ENCODE data around the gene TIAM1.

TIAM1 gene

DNA sequence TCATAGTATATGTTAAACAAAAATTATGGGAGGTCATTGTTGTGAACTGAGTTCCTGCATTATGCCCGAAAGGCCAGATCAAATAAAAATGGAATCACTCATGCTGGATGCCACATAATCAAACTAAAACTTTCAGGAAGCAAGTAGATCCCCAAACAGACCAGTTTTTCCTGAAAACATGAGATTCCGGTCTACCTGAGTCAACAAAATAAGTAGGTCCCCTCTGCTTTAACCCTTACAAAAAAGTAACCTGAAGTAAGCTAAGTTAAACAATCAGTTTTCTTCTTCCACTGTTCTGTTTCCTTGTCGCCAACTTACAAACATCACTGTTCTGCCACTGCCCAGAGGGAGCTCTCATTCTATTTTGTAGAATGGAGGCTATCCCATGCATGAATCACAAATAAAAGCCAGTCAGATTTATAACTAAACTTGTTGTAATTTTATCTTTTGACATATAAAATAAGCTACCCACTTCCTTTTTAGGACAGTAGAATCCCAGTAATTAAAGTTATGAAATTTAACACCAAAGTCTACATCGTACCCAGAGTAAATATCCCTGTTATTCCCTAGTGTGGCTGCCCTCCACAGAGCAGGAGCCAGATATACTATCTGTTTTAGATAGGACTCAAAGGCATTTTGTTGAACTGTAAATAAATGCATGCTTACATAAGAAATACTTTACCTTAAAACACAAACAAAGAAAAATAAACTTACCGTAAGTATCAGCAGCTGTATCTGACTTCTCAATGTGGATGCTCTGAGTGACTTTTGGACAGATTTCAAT is 149.4 kb downstream of the TIAM1 start:
- no peak for DNase-seq

GRCh38 chr21:31193761-31194160 is 150.3 kb downstream of the TIAM1 start:
- DNase-seq: no peak

GRCh38 chr21:31191553-31191952 is 152.5 kb downstream of the TIAM1 start:
- no peak for DNase-seq

DNA sequence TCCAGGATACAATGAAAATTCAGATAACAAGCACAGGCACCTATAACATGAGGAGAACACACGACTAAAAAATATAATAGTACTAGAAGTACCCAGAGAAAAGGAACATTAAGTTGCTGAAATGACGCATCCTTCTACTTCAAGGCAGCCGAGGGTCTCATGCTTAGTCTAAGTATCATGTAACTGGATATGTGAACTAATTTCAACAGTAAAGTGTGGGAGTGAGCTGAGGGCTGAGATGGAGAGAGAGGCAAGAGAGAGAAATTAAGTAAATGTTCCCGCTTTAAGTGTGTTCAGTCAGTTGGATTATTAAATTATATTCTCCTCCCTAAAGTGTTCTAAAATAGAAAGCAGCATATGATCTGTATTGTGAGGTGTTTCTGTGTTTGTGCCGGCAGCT is 153.5 kb downstream of the TIAM1 start:
- DNase-seq: no peak

DNA sequence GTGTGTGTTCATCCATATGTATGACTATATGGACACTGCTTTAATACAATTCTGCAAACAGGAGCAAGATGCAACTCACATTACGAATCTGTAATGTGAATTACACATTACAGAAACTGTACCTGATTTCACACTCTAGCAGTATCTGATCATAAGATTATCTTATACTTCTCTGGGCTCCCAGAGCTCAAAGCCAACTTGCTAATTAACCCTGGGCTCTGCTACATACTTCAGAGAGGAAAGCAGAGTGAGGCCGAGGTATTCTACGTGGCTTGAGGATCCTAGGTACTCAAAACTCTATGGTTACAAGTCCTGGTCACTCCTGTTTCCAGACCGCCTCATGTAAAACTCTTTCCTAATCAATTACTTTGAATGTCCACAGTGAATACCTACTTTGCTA is 156.6 kb downstream of the TIAM1 start:
- no peak for DNase-seq

DNA sequence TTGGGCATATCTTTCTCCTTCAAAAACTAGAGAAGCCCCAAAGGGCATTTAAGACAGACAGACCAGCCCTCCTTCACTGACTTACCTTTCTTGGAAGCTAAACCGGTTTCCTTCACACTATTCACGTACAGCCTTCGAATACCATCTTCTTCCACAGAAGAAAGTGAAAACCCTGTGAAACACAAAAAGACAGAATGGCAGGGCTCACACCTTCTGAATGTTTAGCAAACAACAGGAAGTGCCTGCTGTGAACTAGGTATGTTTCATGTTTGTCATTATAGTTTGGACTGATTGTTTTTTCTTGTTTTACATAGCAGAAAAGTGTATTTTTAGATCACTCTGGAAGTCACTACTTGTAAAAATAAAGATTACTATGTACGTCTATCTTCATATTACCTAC is 157.1 kb downstream of the TIAM1 start:
- DNase-seq: no peak

DNA sequence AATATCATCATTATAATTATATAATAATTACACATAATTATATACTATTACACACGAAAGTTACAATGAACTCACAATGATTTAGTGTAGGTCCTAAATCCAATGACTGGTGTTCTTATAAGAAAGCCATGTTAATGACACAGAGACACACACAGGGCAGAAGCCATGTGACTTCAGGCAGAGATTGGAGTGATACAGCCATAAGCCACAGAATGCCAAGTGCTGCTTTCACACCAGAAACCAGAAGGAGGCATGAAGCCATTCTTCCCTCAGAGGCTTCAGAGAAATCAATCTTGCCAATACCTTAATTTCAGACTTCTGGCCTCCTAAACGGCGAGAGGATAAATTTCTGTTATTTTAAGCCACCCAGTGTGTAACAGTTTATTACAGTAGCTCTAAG is 158.4 kb downstream of the TIAM1 start:
- DNase-seq: no peak

GRCh38 chr21:31184876-31185275 is 159.2 kb downstream of the TIAM1 start:
- no peak for DNase-seq

DNA sequence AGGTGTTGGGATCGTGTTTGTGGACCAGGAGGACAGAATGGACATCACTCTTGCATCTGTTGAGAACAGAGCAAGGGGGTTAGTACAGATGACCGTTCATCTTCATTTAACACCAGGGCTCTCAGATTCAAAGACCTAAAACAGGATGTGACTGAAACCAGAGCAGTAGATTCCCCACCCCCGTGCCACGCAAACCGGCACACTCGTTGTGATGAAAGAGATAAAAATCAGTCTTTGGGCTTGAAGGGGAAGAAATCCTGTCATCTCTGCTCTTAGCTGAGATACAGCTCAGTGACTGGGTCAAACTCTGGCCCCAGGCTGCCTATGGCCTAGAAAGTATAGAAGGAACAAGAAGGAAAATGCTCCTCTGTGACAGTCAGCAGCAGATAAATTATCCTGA is 159.6 kb downstream of the TIAM1 start:
- DNase-seq: no peak

DNA sequence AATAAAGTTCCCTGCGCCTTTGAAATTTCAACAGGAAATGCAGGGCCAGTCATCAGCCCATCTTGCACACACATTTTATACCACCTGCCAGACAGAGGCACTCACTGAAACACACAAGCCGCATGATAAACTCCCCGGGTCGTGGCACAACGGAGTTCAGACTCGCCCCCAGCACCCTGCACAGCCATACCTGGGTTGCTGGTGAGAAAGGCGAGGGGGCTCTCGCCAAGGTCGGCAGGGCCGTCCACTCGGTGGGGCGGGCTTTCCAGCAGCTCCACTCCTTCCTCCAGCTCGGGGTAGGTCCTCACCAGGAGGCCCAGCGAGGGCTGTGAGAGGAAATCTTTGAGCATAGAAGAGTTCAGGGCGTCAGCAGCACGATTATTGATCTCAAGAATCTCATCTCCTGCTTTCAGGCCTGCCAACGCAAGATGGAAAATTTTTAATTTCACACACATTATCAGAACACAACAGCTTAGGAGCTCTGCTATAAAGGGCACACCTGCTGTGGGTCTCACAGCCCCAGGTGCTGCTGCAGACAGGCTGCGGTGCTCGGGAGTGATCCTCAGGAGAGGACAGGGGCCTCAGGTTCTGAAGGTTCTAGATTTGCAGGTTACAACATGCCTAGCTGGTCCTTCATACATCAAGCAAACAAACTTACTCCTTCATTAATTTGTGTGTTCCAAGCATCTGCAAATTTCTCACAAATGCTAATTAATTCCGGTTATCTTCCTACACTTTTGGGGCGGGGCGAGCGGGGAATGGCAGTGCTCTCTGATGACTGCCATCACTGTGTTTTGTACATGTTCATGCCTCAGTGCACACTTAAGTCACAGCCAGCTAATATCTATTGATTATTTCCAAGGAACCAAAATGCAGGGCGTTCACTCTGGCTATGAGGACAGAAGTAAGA is 161.6 kb downstream of the TIAM1 start:
- no peak for DNase-seq

DNA sequence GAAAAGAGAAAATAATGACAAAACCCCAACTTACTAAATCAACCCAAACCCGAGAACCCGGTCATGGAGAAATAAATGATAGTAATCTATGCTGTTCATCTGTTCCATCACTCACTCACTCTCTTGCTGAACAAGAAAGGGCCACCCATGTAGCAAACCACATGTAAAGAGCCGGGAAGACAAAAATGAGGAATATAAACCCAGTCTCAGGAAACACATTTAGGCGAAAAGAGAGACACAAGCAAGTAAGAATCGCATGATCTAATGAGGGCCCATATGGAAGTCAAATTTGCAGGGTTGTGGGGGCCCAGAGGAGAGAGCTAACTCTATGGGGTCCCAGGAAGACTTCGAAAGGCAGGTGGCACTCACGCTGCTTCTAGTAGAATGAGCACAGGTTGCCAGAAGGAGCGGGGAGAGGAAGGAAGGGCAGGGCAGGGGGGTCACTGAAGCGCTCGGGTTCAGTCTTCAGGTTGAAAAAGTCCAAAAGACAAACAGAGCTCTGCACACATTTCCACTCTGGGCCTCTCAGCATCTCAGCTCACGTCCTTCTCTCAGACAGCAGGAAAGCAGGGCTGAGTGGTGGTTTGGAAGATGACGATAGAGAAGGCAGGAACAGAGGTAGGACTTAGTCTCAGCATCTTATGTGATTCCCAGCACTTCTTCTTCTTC is 162.8 kb downstream of the TIAM1 start:
- DNase-seq: no peak

DNA sequence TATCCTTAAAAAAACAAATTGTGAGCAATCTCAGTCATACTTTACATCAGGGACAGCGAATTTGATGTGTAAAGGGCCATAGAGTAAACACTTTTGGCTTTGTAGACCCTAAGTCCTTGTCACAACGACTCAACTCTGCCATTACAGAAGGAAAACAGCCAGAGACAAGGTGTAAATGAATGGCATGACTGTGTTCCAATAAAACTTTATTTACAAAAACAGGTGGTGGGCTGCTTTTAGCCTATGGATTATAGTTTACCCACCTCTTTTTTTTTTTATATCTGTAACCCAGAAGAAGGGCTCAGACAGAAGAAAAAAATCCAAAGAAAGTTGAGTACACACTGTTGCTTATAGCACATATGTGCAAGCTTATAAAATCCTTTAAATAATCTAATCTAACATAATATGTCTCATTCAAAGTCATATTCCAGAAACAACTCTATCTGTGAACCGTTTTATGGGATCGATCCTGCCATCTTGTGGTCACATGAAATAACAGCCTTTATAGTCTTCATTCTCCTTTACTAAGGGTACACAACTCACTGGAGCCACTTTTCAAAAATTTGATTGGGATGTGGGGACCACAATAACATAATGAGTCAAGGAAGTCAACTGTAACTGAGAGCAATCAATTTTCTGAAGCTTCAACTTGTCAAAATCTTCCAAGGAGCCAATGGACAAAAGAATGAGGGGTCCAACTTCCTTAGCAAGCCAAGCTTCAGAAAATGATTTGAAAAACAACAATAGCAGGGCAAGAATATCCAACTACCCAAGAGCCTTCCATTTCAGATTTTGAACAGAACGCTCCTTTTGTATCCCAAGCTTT is 163.6 kb downstream of the TIAM1 start:
- DNase-seq: peak; percentile 58 to 81

GRCh38 chr21:31176725-31177124 is 167.3 kb downstream of the TIAM1 start:
- DNase-seq: peak in 1 of 2 experiments; percentile 28

DNA sequence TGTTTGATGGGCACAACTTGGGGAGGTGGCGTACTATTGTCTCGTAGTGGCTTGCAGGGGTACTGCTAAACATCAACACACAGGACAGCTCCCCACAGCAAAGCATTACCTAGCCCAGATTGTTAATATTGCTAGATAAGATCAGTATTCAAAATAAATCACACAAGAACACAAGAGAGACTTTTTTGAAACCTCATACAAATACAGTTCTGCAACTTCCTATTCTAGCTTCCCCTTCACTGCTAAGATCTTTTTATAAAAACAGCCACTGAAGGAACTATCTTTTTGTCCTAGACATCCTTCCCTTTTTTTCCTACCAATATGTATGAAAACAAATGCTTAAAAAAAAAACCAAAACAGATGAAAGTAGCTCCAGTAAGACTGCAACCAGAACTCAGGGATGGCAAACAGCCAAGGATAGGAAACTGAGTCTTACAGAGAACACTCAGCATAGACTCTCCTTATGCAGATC is 167.9 kb downstream of the TIAM1 start:
- DNase-seq: peak; percentile 88

DNA sequence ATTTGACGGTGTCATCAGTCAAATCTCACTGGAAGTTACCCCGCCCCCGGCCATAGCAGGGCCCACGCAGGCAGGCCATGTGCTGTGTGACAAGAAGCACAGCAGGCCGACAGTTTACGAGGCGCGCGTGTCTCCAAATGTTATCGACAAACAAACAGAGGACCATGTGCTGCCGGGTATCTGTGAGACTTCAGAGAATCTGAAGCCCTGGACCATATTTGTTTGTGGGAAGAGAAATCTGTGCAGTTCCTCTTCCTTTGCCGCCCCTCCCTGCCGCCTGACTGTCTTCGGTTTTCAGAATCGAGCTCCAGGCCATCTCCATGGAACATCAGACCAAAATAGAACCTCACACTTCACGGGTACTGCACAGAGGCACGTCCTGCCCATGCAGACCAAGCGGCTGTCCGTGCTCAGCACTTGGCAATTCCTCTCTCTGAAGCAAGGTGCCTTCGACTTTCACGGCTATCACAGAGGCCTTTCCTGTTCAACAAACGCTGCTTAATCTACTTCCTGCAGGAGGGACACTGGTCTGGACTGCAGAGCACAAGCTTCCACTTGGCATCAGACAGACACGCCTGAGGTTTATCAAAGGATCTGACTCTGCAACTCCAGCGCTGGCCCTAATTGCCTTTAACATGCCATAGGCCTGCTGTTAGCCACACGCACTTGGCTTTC is 170.0 kb downstream of the TIAM1 start:
- peak in 1 of 2 experiments; percentile 20 for DNase-seq

- no peak for DNase-seq
Measured at GRCh38 chr21:31172328-31172727, 171.7 kb downstream of the TIAM1 start.

DNA sequence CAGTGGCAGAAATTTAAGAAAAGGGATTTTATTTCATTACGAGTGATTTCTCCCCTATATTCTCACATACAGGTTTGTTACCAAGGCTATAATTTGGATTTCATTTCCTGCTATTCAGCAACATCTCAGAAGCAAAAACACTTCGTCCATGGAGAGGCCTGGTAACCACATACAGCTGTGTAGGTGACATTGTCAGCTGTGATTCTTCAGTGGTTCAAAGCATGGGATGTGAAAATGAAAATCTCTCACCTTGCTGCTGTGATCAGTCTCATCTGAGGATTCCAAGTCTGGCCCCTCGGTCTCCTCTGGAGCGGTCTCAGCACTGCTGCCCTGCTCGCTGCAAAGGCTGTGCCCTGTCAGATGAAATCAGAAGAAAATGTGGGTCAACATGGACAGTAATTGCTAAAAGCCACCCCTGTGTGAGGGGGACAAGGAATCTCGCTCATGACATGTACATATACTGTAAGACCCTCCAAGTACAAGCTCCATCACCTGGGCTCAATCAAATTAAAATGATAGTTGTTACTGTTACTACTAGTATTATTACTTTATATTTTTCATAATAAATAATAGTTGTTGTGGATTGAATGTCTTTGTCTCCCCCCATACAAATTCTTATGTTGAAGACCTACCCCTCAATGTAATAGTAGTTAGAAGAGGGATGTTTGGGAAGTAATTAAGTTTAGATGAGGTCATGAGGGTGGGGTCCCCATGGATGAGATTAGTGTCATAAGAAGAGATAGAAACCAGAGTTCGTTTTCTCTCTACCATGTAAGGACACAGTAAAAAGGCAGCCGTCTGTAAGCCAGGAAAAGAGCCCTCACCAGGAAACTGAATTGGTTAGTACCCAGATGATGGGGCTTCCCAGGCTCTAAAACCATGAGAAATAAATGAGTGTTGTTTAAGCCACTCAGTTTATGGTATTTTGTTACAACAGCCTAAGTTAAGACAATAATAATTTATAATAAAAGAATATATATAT is 179.1 kb downstream of the TIAM1 start:
- DNase-seq: no peak

DNA sequence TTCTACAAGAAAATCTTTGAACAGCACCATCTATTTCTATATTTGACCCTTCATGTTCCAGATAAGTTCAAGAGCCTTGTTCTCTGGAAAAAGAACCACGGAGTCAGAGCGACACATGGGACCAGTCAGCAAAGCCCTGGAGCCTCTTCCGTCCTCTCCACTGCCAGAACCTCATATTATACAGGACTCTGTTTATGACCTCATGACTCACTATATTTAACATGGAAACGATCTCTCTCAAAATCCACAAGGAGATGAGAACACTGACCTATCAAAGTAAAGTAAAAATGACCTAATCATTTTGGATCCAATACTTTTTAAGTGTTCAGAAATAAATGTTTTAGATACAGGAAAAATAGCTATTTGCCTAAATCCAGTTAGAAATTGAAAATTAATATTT is 181.2 kb downstream of the TIAM1 start:
- no peak for DNase-seq

DNA sequence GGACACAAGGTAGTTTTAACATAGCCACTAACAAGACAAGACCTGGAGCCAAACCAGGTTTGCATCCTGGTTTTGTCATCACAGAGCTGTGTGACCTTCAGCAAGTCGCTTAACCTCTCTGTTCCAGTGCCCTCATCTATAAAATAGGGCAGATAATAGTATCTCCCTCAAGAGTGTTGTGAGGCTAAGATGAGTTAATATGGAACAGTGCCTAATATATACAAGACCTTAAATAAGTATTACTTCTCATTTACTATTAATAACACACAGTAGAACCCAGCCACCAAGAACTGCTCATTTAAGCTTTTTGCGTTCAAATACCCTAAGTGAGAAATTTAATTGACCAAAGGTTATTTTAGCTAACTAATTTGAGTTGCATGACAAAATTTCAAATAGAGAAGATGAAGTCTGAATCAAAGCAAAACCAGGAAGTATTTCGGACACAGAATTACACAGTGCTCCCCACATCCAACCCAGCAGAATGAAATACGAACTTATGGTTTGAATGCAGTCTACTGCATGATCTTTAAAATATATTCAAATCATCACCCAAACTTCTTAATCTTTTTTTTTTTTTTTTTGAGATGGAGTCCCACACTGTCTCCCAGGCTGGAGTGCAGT is 181.9 kb downstream of the TIAM1 start:
- DNase-seq: no peak

DNA sequence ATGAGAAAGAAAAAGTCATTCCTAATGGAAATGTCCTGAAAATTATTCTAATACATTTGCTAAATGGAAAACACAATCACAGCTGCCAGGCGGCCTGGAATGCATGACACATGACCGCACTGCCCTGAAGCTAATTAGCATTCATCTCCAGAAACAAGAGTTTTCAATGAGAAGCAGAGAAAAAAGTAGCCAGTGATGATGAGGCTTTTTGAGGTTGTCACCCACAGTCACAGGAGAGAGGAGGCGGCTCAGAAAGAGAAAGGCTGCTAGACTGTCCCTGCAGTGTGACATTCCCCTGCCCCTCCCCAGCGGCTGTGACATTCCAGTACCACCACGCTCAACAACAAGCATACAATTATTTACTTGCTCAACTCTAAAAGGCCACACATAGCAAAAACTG is 182.9 kb downstream of the TIAM1 start:
- DNase-seq: no peak
